Measurements from ENCODE around the gene MTA1. TPM values are rescaled to one million over a fixed set of nuclear protein-coding genes. Genes with fewer than 3 reads are reported as not detected.

The MTA1 gene
- total and polyA plus RNA-seq, 2 of the 8 experiments (the other 6 are each of a cell fraction or from before 2014, with no cell fraction given), result 73.9 to 221 TPM

- Histone ChIP-seq H3K27ac (ENCODE audit: low read depth, low read length) (no peak overlapping the region), H2BK20ac (ENCODE audit: low read length) (no peak overlapping the region), H3K9me3 (ENCODE audit: insufficient read depth in 2 of 2, low read depth in 1 of 2, low read length in 1 of 2) (peaks cover 0 to 3% of the 10 kb centered on the region in 2 experiments; a peak in 1 of 4 replicates), H3K4me3 (ENCODE audit: extremely low read depth in 1 of 4, insufficient read depth in 2 of 4, low read depth in 3 of 4, low read length in 4 of 4) (peak overlapping the region; percentile 16 to 55 (median 28); a peak in 5 of 8 replicates), H4K8ac (ENCODE audit: extremely low read depth, insufficient read depth, low read length) (no peak overlapping the region), H3K23me2 (ENCODE audit: low read depth, low read length) (peaks cover 11% of the 10 kb centered on the region; the same call in 1 of the 2 replicates), H2BK15ac (ENCODE audit: low read length) (no peak overlapping the region), H4K5ac (ENCODE audit: insufficient read length, low read depth, low read length) (no peak overlapping the region), H2BK5ac (ENCODE audit: low read depth, low read length) (no peak overlapping the region), H3K4me2 (ENCODE audit: insufficient read depth in 1 of 2, low read depth in 2 of 2, low read length in 2 of 2) (peak overlapping the region; percentile 70 to 76), H3K56ac (replicated peaks; ENCODE audit: insufficient read length, low read depth, low read length) (no peak overlapping the region), H3K4me1 (replicated peaks in 1 of 4; ENCODE audit: control insufficient read depth in 3 of 4, insufficient read depth in 4 of 4, low read length in 3 of 4) (peaks cover 0 to 8% (median 5%) of the 10 kb centered on the region in 4 experiments; a peak in 6 of 7 replicates), H2AK5ac (ENCODE audit: low read depth, low read length) (no peak overlapping the region), H4K20me1 (replicated peaks in 1 of 2; ENCODE audit: control insufficient read depth in 1 of 2, insufficient read depth in 2 of 2, low read length in 2 of 2) (peaks cover 0 to 6% of the 10 kb centered on the region in 2 experiments), H2BK120ac (replicated peaks; ENCODE audit: low read depth, low read length) (no peak overlapping the region), H3K79me2 (ENCODE audit: control insufficient read depth in 1 of 2, insufficient read depth in 2 of 2, low read length in 2 of 2) (no peaks in the 10 kb centered on the region), H3K36me3 (ENCODE audit: control insufficient read depth in 2 of 4, insufficient read depth in 4 of 4, low read length in 3 of 4) (no peaks in the 10 kb centered on the region), H2BK12ac (ENCODE audit: low read depth, low read length) (peak overlapping the region; percentile 80; the same call in 1 of the 2 replicates), H3K4ac (replicated peaks; ENCODE audit: insufficient read length, low read depth, low read length) (peak overlapping the region; percentile 23), H2AFZ (ENCODE audit: low read length) (no peak overlapping the region), H3K79me1 (ENCODE audit: low read depth, low read length) (no peaks in the 10 kb centered on the region), H3K9ac (replicated peaks in 1 of 4; ENCODE audit: extremely low read depth in 1 of 4, low read depth in 3 of 4, low read length in 3 of 4) (no peak overlapping the region), H3K27me3 (replicated peaks in 1 of 4; ENCODE audit: control insufficient read depth in 3 of 4, extremely low read depth in 1 of 4, insufficient read depth in 3 of 4, low read length in 3 of 4) (peaks cover 8 to 48% (median 39%) of the 10 kb centered on the region in 4 experiments), H3K14ac (ENCODE audit: insufficient read length) (no peak overlapping the region), H3K23ac (ENCODE audit: insufficient read length) (no peak overlapping the region), H4K91ac (replicated peaks; ENCODE audit: insufficient read length, low read length) (no peak overlapping the region), H3K18ac (ENCODE audit: extremely low read depth, low read length) (no peak overlapping the region)
- POLR2A ChIA-PET (ENCODE audit: partially characterized antibody), result interaction anchor here (1.2 to 2.8 kb wide), 3 partner anchors 10 to 47 kb away, joined by 3 to 14 read pairs (median 7); partner anchors contain the start of gene MTA1
- DNase-seq (ENCODE audit: low read depth in 1 of 2, low spot score in 2 of 2) (no peak), FAIRE-seq (no peak)
- WGBS, 2 experiments (ENCODE audit: extremely low coverage in 1 of 2, insufficient coverage in 1 of 2, insufficient read length in 1 of 2, insufficient replicate concordance in 2 of 2, low coverage in 1 of 2, low lambda C conversion rate in 2 of 2, missing lambda C conversion rate in 1 of 2), result 68% methylated on average over 5 of the region's 5 CpGs; no CpG with 5 or more reads in 1 of the 2 experiments
- CTCF ChIA-PET (ENCODE audit: partially characterized antibody), result interaction anchor here (0.8 to 1.8 kb wide), 3 partner anchors 12 to 59 kb away, joined by 3 read pairs; partner anchors contain the start of gene TEX22
- TF ChIP-seq EGR1 (IDR thresholded peaks at IDR 0.05; ENCODE audit: borderline replicate concordance, low read depth, low read length), result no peak
- no peak for TF ChIP-seq RAD21 (IDR thresholded peaks at IDR 0.05 in 1 of 2, conservative IDR thresholded peaks at IDR 0.05 in 1 of 2; ENCODE audit: low read depth in 2 of 2, low read length in 2 of 2)
- no peak for TF ChIP-seq TCF12 (IDR thresholded peaks at IDR 0.05; ENCODE audit: low read depth, low read length)
- TF ChIP-seq YY1 (IDR thresholded peaks at IDR 0.05; ENCODE audit: low read depth, low read length), result no peak
- TF ChIP-seq EZH2 (IDR thresholded peaks at IDR 0.05; ENCODE audit: low read depth, low read length, severe bottlenecking), result peak; percentile 10
- 0 out of 2 replicates have a peak, but pooled peaks have one; percentile 18 for TF ChIP-seq SUZ12 (IDR thresholded peaks at IDR 0.05; ENCODE audit: low read length)
- TF ChIP-seq POLR2AphosphoS5 (IDR thresholded peaks at IDR 0.05; ENCODE audit: low read depth, low read length), result no peak
- TF ChIP-seq TBP (IDR thresholded peaks at IDR 0.05; ENCODE audit: low read depth, low read length), result no peak
- TF ChIP-seq SIN3A (conservative IDR thresholded peaks at IDR 0.05 in 1 of 2, IDR thresholded peaks at IDR 0.05 in 1 of 2; ENCODE audit: low read depth in 1 of 2, low read length in 2 of 2), result no peak
- TF ChIP-seq E2F6 (IDR thresholded peaks at IDR 0.05), result no peak
- TF ChIP-seq CEBPB (IDR thresholded peaks at IDR 0.05; ENCODE audit: low read depth, low read length), result no peak
Observed at GRCh38 chr14:105410642-105411016, 9.0 kb upstream of the MTA1 start.

All from H1 (cell line).